ENCODE measurements around the gene ARIH2.

The ARIH2 gene

GRCh38 chr3:49020330-49021212, 101.9 kb downstream of the ARIH2 start:
- DNase-seq, result no peak

- DNase-seq, result peak; percentile 92
These were observed 102.7 kb downstream of the ARIH2 start for GRCh38 chr3:49021213-49021812.

- peak; percentile 88 for DNase-seq
These were observed 103.4 kb downstream of the ARIH2 start, which contains the start of gene NDUFAF3 for GRCh38 chr3:49021813-49022687. Gene NDUFAF3, plus strand, starts transcription at chr3:49022121. Its CDS starts 24 bp downstream, at chr3:49022145.

- DNase-seq, result no peak
These were observed 104.1 kb downstream of the ARIH2 start for GRCh38 chr3:49022688-49023171.

GRCh38 chr3:49023775-49024174, 105.1 kb downstream of the ARIH2 start:
- no peak for DNase-seq

GRCh38 chr3:49024449-49024848, 105.8 kb downstream of the ARIH2 start:
- DNase-seq, result no peak

GRCh38 chr3:49025005-49025792, 106.6 kb downstream of the ARIH2 start:
- DNase-seq, result no peak

- DNase-seq, result no peak
These were observed 107.3 kb downstream of the ARIH2 start for GRCh38 chr3:49025793-49026520.

GRCh38 chr3:49026536-49026935, 107.9 kb downstream of the ARIH2 start:
- DNase-seq, result no peak

- DNase-seq, result no peak
These were observed 109.0 kb downstream of the ARIH2 start for GRCh38 chr3:49027634-49028033.

GRCh38 chr3:49028298-49028672, 109.6 kb downstream of the ARIH2 start:
- no peak for DNase-seq

- peak; percentile 75 for DNase-seq
These were observed 110.3 kb downstream of the ARIH2 start, which contains the start of gene IMPDH2 for GRCh38 chr3:49028673-49029562. Gene IMPDH2, minus strand, starts transcription at chr3:49029398. Its CDS starts 48 bp downstream, at chr3:49029350.

GRCh38 chr3:49029563-49029884, 110.9 kb downstream of the ARIH2 start:
- no peak for DNase-seq

- DNase-seq, result no peak
These were observed 111.7 kb downstream of the ARIH2 start for GRCh38 chr3:49030321-49030720.

- no peak for DNase-seq
These were observed 114.1 kb downstream of the ARIH2 start for GRCh38 chr3:49032646-49033304.

GRCh38 chr3:49034650-49035049, 116.0 kb downstream of the ARIH2 start:
- no peak for DNase-seq

GRCh38 chr3:49035281-49035680, 116.6 kb downstream of the ARIH2 start:
- no peak for DNase-seq
